NB4 (cell line): ENCODE data around the gene MBL2.

Experiments used
- CTCF ChIP-seq: IDR thresholded peaks from one replicate; pipeline ENCODE4 v1.5.1; 2012; ENCODE audit warnings: low read depth, low read length
- MAX ChIP-seq: IDR thresholded peaks from 2 replicates; pipeline ENCODE4 v1.6.1; 2011; ENCODE audit warnings: low read depth, low read length
- MYC ChIP-seq: IDR thresholded peaks from 2 replicates; pipeline ENCODE4 v1.6.1; 2011; ENCODE audit warnings: low read depth, low read length
- POLR2A ChIP-seq: IDR thresholded peaks from 2 replicates; pipeline ENCODE4 v1.6.1; 2011; ENCODE audit warnings: mild to moderate bottlenecking; ENCODE audit not compliant: insufficient read length; ENCODE audit errors: extremely low read depth

- TF ChIP-seq MAX = no peak
- no peak for TF ChIP-seq POLR2A
- TF ChIP-seq CTCF = no peak
- TF ChIP-seq MYC = no peak
Measured at GRCh38 chr10:52739380-52740154, 33.0 kb downstream of the MBL2 start.
